SU-DHL-6 (cell line): ENCODE data around the gene CLNS1A.
A peak's percentile ranks its signal among the peaks of the same experiment; 100 is the strongest.

Source experiments
- H2AFZ ChIP-seq: fragments of 200-600 bp; sonication (generic); 2 replicates; pipeline ENCODE4 v1.6.1; 2014; ENCODE audit warnings: low read depth, mild to moderate bottlenecking, moderate library complexity, mixed read lengths, antibody characterized with exemption, low read length; ENCODE audit not compliant: severe bottlenecking
- H3F3A ChIP-seq: fragments of 200-600 bp; shearing (Covaris generic); 2 replicates; pipeline ENCODE4 v1.6.0; 2016; ENCODE audit warnings: antibody characterized with exemption, mild to moderate bottlenecking; ENCODE audit not compliant: insufficient read depth
- H3K27ac ChIP-seq: fragments of 200-600 bp; sonication (generic); 2 replicates; pipeline ENCODE4 v1.5.1; 2016; ENCODE audit warnings: low read depth, mild to moderate bottlenecking, low read length, moderate library complexity, mixed read lengths
- H3K27me3 ChIP-seq: fragments of 200-600 bp; sonication (generic), shearing (Covaris generic); 2 replicates; pipeline ENCODE4 v1.6.0; 2014; ENCODE audit warnings: mild to moderate bottlenecking, low read length
- H3K36me3 ChIP-seq: fragments of 200-600 bp; sonication (generic); 2 replicates; pipeline ENCODE4 v1.6.1; 2014; ENCODE audit warnings: mild to moderate bottlenecking, low read length, mixed read lengths
- H3K4me2 ChIP-seq: fragments of 300-600, 200-600 bp; shearing (Covaris generic), sonication (generic); 2 replicates; pipeline ENCODE4 v1.6.0; 2014; ENCODE audit warnings: low read length, low read depth, mild to moderate bottlenecking; ENCODE audit not compliant: poor library complexity, severe bottlenecking
- H3K4me3 ChIP-seq: fragments of 200-600 bp; sonication (generic); 2 replicates; pipeline ENCODE4 v1.5.1; 2014; ENCODE audit warnings: antibody characterized with exemption, low read length, mild to moderate bottlenecking, mixed read lengths; ENCODE audit not compliant: insufficient read depth, poor library complexity, severe bottlenecking
- H3K79me2 ChIP-seq: fragments of 200-600 bp; sonication (generic); 2 replicates; pipeline ENCODE4 v1.6.1; 2014; ENCODE audit warnings: mild to moderate bottlenecking, low read length, moderate library complexity; ENCODE audit not compliant: insufficient read depth
- H3K9ac ChIP-seq: fragments of 200-600 bp; sonication (generic); 2 replicates; pipeline ENCODE4 v1.7.0; 2014; ENCODE audit warnings: mild to moderate bottlenecking, low read length
- H3K9me2 ChIP-seq: fragments of 200-600 bp; sonication (generic); replicated peaks from 2 replicates; pipeline ENCODE4 v1.6.1; 2014; ENCODE audit warnings: low read length; ENCODE audit not compliant: insufficient read depth
- H3K9me3 ChIP-seq: fragments of 200-600 bp; sonication (generic); 2 replicates; pipeline ENCODE4 v1.6.1; 2014; ENCODE audit warnings: low read length, mixed read lengths; ENCODE audit not compliant: insufficient read depth
- H4K20me1 ChIP-seq: fragments of 200-600 bp; sonication (generic); 2 replicates; pipeline ENCODE4 v1.6.1; 2014; ENCODE audit warnings: low read depth, mild to moderate bottlenecking, antibody characterized with exemption, low read length, moderate library complexity, mixed read lengths
- EZH2phosphoT487 ChIP-seq: fragments of 200-600 bp; sonication (generic), shearing (Covaris generic); conservative IDR thresholded peaks from 2 replicates; pipeline ENCODE4 v1.6.1; 2018; ENCODE audit warnings: mild to moderate bottlenecking, antibody characterized with exemption, low read length, moderate library complexity, mixed read lengths
- TF ChIP-seq, protein P1 (sequence below): fragments of 200-600 bp; sonication (generic); IDR thresholded peaks from one replicate; pipeline ENCODE4 v1.5.1; 2017; ENCODE audit warnings: antibody characterized with exemption, mild to moderate bottlenecking, low read length, moderate library complexity; ENCODE audit not compliant: insufficient read depth, poor library complexity, severe bottlenecking

Gene CLNS1A, protein sequence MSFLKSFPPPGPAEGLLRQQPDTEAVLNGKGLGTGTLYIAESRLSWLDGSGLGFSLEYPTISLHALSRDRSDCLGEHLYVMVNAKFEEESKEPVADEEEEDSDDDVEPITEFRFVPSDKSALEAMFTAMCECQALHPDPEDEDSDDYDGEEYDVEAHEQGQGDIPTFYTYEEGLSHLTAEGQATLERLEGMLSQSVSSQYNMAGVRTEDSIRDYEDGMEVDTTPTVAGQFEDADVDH

DNA sequence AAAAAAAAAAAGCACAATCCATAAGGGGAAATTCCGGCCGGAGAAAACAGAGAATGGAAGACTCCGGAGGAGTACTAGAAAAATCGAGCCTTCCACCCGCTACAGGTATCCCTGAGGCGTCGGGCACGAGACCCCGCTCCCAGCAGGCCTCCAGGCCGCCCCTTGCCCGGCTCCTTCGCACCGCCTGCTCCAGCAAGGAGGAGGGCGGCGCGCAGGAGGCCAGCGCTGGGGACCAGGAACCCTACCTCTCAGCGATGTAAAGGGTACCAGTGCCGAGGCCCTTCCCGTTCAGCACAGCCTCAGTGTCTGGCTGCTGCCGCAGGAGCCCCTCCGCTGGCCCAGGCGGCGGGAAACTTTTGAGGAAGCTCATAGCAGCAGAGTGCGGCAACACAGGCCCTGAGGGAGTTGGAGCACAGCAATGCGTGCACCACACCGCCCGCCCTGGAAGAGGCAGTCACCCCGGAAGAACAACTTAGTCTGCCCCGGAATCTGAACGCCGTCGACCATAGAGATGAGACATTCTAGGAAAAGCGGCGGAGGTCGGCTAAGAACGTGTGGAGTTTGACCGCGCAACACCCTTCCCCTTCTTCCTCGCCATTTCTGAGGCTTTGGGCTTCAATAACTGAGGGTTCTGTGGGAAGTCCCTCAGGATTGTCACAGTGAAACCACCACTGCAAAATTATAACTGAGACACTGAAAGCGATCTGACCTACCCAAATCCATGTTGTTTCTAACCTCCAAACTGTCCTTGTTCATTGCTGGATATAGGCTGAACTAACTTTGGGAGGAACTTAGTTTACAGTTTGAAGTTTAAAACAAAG, at the start of gene CLNS1A:
Gene CLNS1A, minus strand, starts transcription at position 450 of the 821 bp plus-strand sequence. Its CDS starts 80 bp downstream, at position 370.
- peak within 1 kb of the TSS; percentile 73 for H3K4me2 ChIP-seq
- H3K9me3 ChIP-seq = no peaks in the 10 kb centered on the region
- peak within 1 kb of the TSS; percentile 70 for H3K4me3 ChIP-seq
- H3K9ac ChIP-seq = peak within 1 kb of the TSS; percentile 74
- TF ChIP-seq, protein P1, sequence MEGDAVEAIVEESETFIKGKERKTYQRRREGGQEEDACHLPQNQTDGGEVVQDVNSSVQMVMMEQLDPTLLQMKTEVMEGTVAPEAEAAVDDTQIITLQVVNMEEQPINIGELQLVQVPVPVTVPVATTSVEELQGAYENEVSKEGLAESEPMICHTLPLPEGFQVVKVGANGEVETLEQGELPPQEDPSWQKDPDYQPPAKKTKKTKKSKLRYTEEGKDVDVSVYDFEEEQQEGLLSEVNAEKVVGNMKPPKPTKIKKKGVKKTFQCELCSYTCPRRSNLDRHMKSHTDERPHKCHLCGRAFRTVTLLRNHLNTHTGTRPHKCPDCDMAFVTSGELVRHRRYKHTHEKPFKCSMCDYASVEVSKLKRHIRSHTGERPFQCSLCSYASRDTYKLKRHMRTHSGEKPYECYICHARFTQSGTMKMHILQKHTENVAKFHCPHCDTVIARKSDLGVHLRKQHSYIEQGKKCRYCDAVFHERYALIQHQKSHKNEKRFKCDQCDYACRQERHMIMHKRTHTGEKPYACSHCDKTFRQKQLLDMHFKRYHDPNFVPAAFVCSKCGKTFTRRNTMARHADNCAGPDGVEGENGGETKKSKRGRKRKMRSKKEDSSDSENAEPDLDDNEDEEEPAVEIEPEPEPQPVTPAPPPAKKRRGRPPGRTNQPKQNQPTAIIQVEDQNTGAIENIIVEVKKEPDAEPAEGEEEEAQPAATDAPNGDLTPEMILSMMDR = no peak
- TF ChIP-seq EZH2phosphoT487 = no peak
- no peaks in the 10 kb centered on the region for H3K27me3 ChIP-seq
- H3K9me2 ChIP-seq = no peaks in the 10 kb centered on the region
- peak within 1 kb of the TSS; percentile 60 for H2AFZ ChIP-seq
- peaks cover 52% of the 10 kb centered on the region for H3K79me2 ChIP-seq
- H3K27ac ChIP-seq = peak within 1 kb of the TSS; percentile 43
- H4K20me1 ChIP-seq = no peaks in the 10 kb centered on the region
- no peaks in the 10 kb centered on the region; the same call in 1 of the 2 replicates for H3F3A ChIP-seq
- no peaks in the 10 kb centered on the region for H3K36me3 ChIP-seq

DNA sequence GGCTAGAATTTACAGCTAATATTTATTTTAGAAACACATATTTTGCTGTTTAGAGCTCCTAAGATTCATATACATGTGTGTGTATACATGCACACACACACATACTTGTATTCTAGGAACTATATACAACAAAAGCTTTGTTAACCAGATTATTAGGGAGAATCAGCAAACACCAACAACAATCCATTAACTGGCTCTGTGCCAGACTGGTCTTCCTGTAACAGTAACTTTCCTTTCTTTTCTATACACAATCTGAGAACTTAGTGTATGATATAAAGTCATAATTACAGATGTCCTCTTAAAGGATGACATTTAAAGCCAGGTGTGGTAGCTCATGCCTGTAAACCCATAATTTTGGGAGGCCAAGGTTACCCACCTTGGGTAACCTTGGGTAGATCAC, 49.5 kb upstream of the CLNS1A start:
- TF ChIP-seq EZH2phosphoT487 = no peak
- TF ChIP-seq, protein P1 = no peak
- H3F3A ChIP-seq = no peaks in the 10 kb centered on the region
- no peaks in the 10 kb centered on the region for H3K9me3 ChIP-seq
- H3K4me3 ChIP-seq = no peak overlapping the region
- H3K9me2 ChIP-seq = no peaks in the 10 kb centered on the region
- H3K27me3 ChIP-seq = no peaks in the 10 kb centered on the region
- no peak overlapping the region for H3K27ac ChIP-seq
- H4K20me1 ChIP-seq = no peaks in the 10 kb centered on the region
- no peak overlapping the region for H3K4me2 ChIP-seq
- no peak overlapping the region for H2AFZ ChIP-seq
- no peak overlapping the region for H3K9ac ChIP-seq
- no peaks in the 10 kb centered on the region for H3K79me2 ChIP-seq
- peaks cover 21% of the 10 kb centered on the region for H3K36me3 ChIP-seq

DNA sequence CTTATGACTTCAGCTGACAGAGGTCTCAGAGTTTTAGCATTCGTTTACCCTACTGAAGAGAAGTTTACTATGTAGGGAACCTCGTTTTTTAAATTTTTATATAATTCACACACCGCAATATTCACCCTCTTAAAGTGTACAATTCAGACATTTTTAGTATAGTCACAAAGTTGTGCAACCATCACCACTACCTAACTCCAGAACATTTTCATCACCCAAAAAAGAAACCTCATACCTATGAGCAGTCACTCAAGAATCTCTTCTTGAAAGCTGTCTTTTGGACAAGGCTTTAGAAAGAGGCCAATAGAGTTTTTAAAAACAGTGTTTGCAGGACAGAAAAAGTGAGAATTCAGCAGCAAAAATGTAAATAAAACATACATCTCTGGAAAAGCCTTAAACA, 39.5 kb upstream of the CLNS1A start:
- no peaks in the 10 kb centered on the region for H3K9me2 ChIP-seq
- H4K20me1 ChIP-seq = no peaks in the 10 kb centered on the region
- no peak for TF ChIP-seq EZH2phosphoT487
- TF ChIP-seq, protein P1 = no peak
- H3F3A ChIP-seq = no peaks in the 10 kb centered on the region
- no peak overlapping the region for H3K27ac ChIP-seq
- no peak overlapping the region for H3K9ac ChIP-seq
- H3K9me3 ChIP-seq = no peaks in the 10 kb centered on the region
- peaks cover 41% of the 10 kb centered on the region for H3K36me3 ChIP-seq
- no peak overlapping the region for H3K4me2 ChIP-seq
- H3K27me3 ChIP-seq = no peaks in the 10 kb centered on the region
- H3K4me3 ChIP-seq = no peak overlapping the region
- no peaks in the 10 kb centered on the region for H3K79me2 ChIP-seq
- no peak overlapping the region for H2AFZ ChIP-seq
